ENCODE data around the gene FRMD3. TPM values are rescaled to one million over a fixed set of nuclear protein-coding genes. Genes with fewer than 3 reads are reported as not detected.

FRMD3 gene
- total RNA-seq, 1 experiment from 2014 or later = 2.0 TPM

DNA sequence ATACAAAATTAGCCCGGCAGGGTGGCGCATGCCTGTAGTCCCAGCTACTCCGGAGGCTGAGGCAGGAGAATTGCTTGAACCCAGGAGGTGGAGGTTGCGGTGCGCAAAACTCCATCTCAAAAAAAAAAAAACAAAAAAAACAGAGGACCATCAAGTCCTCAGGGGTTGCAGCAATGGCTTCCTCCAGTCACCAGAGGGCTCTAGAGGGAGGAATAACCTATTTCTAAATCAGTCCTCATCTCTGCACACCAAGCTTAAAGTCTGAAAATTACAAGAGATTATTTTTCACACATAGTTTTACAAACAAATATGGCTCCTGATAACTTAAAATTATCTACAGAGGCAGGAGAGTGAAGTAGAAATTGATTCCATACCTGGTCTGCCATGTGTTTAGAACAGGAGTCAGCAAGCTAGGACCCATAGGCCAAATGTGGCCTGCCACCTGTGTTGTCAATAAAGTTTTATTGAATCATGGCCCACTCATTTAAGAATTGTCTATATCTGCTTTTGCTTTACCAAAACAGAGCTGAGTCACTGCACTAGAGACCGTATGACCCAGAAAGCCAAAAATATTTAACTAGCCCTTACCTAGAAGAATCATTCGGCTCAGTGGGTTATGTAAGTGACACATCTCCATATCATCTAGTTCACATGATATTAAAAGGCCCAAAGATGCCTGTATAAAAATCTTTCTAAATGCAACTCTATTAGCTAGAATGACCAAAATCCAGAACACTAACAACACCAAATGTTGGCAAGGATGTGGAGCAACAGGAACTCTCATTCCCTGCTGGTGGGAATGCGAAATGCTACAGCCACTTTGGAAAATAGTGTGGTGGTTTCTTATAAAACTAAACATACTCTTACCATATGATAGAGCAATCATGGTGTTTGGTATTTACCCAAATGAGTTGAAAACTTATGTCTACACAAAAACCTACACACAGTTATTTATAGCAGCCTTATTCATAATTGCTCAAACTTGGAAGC, 207.7 kb downstream of the FRMD3 start:
- DNase-seq (ENCODE audit: low read depth) = no peak
- in situ Hi-C loops (cut with HindIII; ENCODE audit: low pct_unique_long_range_greater_than_20kb, low sequenced_read_pairs) = no loop called here

DNA sequence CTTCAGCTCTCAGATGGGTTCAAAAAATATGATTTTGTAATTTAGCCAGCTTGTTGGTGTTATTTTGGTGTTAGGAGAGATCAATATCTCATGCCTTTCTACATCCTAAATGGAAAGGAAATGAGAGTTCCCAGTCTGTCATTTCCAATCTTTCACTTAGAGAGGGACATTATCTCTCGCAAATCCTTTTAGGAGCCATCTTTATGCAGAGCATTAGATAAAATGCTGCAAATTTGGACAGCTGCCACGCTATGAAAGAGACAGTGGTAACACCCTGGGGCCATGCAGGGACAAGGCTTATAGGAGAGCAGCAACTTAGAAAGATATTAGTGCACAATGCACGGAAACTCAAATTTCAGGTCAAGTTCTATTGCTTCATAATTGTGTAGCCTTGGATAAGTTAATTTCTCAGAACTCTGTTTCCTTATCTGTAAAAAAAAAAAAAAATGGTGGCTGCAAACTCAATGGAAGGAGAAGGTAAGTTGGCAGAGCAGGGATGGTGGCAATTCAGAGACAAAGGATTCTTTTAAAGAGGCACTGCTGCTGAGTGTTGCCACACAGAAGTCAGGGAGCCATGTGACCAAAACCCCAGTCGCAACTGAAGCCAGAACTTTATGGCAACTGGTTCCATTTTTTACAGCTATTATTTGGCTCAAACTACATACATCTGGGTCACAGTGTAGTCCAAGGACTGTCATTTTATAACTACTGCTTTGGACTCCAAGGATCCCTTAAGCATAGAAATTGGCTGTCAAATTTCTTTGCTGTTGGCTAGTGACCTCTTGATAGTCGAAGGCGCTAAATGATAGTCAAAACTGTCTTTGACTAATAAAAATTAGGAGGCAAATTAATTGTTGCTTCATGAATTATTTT, 210.2 kb downstream of the FRMD3 start:
- in situ Hi-C loops (cut with HindIII; ENCODE audit: low pct_unique_long_range_greater_than_20kb, low sequenced_read_pairs) = no loop called here
- DNase-seq (ENCODE audit: low read depth) = no peak

DNA sequence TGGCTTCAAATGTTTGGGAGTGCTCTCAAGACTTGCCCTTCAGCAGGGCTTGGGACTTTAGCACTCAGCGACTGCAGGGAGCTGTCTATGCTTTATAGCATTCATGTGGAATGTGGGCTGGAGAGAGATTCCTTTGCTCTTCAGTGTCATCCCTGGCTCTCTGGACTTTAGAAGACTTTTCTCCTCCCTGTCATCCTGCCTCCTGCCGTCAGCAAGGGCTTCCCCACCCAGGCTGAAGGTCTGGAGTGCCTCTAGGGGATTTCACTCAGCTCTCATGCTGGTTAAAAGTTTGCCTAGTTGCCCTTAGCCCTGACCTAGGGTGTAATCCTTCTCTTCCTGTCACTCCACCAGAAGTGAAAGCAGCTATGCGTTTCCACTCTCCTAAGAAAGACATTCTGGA, 210.9 kb downstream of the FRMD3 start:
- in situ Hi-C loops (cut with HindIII; ENCODE audit: low pct_unique_long_range_greater_than_20kb, low sequenced_read_pairs) = no loop called here
- no peak for DNase-seq (ENCODE audit: low read depth)

DNA sequence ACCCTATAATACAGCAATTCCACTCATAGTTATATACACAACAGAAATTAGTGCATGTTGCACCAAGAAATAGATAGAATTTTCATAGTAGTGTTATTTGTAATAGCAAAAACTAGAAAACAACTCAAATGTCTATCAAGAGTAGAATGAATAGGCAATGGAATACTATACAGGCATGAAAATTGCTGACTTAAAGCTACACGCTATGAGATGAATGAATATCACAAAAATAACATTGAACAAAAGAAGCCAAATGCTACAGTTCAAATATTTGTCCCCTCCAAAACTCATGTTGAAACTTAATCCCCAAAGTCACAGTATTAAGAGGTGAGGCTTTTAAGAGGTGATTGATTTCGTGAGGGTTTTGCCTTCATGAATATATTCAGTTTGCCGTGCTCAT, 215.1 kb downstream of the FRMD3 start:
- in situ Hi-C loops (cut with HindIII; ENCODE audit: low pct_unique_long_range_greater_than_20kb, low sequenced_read_pairs) = no loop called here
- no peak for DNase-seq (ENCODE audit: low read depth)

DNA sequence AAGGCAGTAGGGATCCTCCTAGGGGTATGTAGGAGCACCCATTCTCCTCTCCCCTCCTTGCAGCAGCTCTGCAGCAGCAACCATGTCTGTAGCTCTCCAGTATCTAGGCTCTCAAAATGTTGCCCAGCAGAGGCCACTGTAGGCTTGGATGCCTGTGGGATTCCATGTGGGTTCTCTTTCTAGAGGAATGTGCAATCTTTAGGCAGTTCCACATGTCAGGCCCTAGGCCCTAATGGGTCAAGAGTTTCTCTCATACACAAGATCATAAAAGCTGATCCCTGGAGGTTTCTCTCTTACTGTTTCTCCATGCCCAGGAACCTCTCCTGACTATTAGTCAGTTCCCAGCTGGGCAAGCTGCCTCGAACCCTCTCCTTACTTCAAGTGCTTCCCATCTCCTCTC, 215.8 kb downstream of the FRMD3 start:
- in situ Hi-C loops (cut with HindIII; ENCODE audit: low pct_unique_long_range_greater_than_20kb, low sequenced_read_pairs) = no loop called here

DNA sequence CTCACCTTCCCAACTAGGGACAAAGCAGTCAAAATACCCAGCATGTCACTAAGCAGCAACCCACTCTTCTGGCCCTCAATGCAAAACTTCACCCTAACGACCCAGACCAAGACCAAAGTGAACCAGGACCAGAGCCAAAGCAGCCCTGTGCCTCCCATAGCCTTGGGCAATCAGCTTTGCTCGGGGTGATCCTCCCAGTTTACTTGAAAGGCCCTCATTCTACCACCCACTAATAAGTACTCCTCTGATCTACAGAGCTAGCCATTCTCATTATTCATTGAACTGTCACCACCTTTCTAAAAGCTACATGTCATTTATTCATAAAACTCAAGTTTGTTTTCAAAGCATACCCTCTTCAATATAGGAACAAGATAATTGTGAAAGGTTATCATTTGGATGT, 221.0 kb downstream of the FRMD3 start:
- in situ Hi-C loops (cut with HindIII; ENCODE audit: low pct_unique_long_range_greater_than_20kb, low sequenced_read_pairs) = no loop called here
- no peak for DNase-seq (ENCODE audit: low read depth)

More for the DNA sequence above, 215.8 kb downstream of the FRMD3 start:
- DNase-seq (ENCODE audit: low read depth) = no peak

DNA sequence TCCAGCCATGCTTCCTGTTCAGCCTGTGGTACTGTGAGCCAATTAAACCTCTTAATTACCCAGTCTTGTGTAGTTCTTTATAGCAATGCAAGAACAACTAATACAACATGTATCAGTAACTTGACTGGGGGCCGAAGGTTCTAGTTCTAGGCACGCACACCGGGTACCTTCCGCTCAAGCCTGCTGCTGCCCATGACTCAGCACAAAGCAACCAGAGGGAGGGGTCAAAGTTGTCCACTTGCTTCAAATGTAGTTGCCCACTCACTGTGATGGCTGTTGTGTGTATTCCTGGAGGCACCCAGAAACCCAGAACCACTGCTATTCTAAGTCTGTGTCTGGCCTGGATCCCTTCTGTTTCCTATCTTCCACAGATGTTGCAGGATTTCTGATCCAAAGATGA, 222.6 kb downstream of the FRMD3 start:
- DNase-seq (ENCODE audit: low read depth) = no peak
- in situ Hi-C loops (cut with HindIII; ENCODE audit: low pct_unique_long_range_greater_than_20kb, low sequenced_read_pairs) = no loop called here

DNA sequence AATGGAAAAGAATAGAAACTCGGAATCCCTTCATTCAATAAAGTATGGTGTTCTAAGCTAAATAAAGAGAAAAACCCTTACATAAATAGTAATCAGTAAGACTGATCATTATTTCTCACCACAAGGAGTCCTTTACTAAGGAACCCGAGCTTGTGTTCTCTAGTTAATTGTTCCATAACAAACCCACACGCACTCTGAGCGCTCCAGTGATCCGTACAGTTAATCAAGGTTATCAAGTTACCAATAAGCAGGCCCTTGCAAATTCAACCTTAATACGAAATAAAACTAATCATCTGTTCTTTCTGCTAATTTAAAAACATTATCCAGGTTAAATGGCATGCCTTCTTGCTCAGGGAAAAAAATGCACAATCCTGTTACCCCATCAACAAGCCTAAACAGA, 224.4 kb downstream of the FRMD3 start:
- DNase-seq (ENCODE audit: low read depth) = no peak
- in situ Hi-C loops (cut with HindIII; ENCODE audit: low pct_unique_long_range_greater_than_20kb, low sequenced_read_pairs) = no loop called here

DNA sequence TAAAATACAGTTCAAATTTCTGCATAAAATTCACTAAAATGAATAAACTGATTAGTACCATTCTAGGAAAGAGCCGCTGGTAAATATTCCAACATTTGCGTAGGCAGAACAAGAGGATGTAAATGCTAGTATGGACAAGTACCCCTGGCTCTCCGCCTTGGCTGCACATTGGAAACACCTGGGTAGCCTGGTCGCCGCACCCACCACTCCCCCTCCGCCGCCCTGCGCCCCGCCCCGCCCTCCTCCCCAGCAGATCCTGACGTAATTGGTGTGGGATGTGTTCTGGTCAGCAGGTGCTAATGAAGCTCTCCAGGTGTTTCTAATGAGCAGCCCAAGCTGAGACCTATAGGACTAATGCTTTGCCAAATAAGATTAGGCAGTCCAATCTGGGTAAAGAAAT, 225.7 kb downstream of the FRMD3 start:
- no peak for DNase-seq (ENCODE audit: low read depth)
- in situ Hi-C loops (cut with HindIII; ENCODE audit: low pct_unique_long_range_greater_than_20kb, low sequenced_read_pairs) = no loop called here

DNA sequence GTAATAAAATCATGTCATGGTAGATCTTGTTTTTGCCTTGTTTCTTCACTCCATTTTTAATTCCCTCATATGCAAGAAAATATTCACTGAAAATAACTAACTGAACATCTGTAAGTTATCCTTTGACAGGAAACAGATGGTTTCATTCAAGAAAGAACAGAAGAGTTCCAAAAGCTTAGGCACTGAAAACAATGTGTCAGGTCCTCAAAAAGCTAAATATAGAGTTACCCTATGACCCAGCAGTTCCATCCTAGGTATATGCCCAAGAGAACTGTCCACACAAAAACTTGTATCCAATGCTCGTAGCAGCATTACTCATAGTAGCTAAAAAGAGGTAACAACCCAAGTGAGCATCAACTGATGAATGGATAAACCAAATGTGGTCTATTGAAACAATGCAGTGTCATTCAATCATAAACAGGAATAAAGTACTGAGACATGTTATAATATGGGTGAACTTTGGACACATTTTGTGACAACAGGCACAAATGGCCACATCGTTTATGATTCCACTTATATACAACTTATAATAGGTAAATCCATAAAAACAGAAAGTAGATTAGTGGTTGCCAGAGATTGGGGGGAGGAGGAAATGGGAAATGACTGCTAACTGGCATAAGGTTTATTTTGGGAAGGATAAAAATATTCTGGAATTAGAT, 231.0 kb downstream of the FRMD3 start:
- DNase-seq (ENCODE audit: low read depth) = no peak
- in situ Hi-C loops (cut with HindIII; ENCODE audit: low pct_unique_long_range_greater_than_20kb, low sequenced_read_pairs) = no loop called here

DNA sequence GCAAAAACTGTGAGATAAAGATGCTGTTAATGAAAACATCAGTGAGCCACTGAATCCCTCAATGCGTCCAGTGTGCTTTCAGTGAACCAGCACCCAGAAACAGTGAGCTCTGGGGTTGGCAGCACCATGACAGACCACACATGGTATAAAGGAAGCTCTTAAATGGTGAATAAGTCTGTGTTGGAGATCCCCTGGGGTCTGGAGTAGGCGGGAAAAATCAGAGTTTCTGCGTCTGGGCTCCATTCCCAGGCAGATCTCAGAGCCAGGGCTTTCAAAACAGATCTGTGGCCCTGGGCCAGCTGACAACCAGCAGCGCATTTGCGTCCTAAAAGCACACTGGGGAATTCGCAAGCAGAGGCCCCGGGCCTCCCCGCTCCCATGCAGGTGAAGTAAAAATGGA, 233.5 kb downstream of the FRMD3 start:
- no peak for DNase-seq (ENCODE audit: low read depth)
- in situ Hi-C loops (cut with HindIII; ENCODE audit: low pct_unique_long_range_greater_than_20kb, low sequenced_read_pairs) = no loop called here

DNA sequence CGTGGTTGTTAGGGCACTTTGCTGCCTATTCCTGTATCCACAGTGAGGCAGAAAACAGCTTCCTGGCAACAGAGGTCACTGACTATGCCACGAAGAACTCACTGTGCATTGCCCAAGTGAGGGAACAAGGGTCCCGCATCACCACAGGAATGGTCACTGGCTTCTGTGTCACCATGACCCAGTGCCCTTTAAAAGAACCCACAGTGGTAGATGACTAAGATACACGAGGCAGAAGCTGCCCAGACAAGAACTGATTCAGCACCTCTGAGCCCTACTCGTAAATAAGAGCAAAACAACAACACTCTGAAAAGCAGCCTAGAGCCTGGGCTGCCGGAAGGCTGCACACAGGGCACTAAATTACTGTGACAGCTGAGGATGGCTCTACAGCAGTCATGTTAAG, 238.6 kb downstream of the FRMD3 start:
- in situ Hi-C loops (cut with HindIII; ENCODE audit: low pct_unique_long_range_greater_than_20kb, low sequenced_read_pairs) = no loop called here
- DNase-seq (ENCODE audit: low read depth) = peak; percentile 72

DNA sequence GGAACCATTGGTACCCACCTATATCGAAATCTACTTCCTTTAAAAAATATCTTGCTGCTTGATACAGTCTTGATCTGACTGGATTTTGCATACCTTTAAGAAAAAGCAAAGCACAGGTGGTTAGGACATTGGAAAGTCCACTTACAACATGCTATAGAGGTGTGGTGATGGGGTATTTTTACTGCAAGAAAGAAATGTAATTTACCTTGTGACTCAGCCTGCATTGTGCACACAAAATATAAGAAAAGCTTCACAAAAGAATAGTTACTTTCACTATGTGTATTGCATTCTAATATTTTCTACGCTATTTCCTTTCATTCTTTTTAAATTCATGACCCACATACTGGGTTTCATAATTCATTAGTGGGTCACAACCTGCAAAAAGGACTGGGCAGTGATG, 239.1 kb downstream of the FRMD3 start:
- no peak for DNase-seq (ENCODE audit: low read depth)
- in situ Hi-C loops (cut with HindIII; ENCODE audit: low pct_unique_long_range_greater_than_20kb, low sequenced_read_pairs) = no loop called here

DNA sequence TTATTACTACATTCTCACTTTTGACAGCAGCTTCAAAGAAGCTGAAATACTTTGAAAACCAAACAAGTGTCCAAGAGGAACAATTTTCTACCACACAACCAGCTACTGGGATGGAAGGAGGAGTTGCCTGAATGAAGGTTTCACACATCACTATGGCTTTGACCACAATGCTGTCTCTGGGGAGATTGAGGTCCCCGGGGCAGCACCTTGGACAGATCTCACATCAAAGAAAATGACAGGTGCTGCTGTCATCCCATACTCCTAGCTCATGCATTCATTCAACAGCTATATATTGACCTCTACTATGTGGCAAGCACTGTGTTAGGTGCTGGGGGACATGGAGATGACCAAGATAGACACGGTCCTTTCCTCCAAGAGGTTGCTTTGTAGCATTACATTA, 242.1 kb downstream of the FRMD3 start:
- DNase-seq (ENCODE audit: low read depth) = no peak
- in situ Hi-C loops (cut with HindIII; ENCODE audit: low pct_unique_long_range_greater_than_20kb, low sequenced_read_pairs) = no loop called here

DNA sequence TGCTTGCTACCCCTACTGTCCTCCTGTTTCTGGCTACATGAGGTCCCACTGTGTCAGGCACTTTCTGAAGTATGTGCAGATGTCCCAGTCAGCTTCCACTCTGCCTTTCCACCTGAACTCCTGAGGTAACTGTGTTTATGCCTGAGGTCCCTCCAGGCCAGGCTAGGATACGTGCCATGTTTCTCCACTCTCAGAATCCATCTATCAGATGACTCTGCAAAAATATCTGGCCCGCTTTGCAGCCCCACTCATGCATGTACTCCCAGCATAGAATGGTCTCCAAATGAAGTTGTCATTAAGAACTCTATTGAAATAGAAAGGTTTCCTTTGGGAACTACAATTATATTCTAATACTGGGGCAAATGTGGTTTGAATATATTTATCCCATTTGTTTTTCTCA, 243.4 kb downstream of the FRMD3 start:
- in situ Hi-C loops (cut with HindIII; ENCODE audit: low pct_unique_long_range_greater_than_20kb, low sequenced_read_pairs) = no loop called here
- DNase-seq (ENCODE audit: low read depth) = no peak

DNA sequence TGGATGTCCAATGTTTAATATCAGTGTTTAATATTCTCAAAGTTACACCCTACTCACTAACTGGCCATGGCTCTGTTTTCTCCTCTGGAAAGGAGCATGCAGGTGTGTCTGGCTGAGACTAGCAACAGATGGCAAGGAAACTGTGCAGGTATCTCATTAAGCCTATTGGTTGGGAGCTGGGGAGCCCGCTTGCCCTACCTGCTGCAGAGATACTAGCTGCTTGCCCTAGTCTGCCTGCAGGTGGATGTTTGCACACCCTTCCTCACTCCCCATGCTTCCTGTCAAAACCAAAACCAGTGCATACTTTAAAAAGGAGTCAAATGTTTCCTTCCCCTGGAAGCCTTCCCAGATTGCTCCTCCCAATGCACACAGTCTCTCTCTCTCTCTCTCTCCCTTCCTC, 247.0 kb downstream of the FRMD3 start:
- in situ Hi-C loops (cut with HindIII; ENCODE audit: low pct_unique_long_range_greater_than_20kb, low sequenced_read_pairs) = no loop called here
- DNase-seq (ENCODE audit: low read depth) = no peak

DNA sequence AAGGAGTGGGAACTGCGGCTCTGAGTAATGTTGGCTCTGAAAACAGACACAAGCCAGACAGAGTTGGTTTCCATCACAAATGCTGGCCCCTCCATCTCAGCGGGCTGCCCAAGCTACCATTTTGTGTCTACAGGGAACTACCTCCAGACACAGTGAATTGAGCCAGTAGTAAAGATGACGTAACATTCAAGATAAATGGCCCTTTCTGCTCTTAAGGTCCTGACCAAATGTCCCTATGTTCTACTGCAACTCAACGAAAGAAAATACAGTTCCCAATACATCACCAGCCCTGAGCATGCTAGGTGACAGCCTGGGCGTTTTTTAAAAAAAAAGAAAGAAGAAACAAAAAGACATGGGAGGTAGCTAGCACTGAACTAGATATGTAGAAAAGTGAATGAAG, 247.5 kb downstream of the FRMD3 start:
- DNase-seq (ENCODE audit: low read depth) = no peak
- in situ Hi-C loops (cut with HindIII; ENCODE audit: low pct_unique_long_range_greater_than_20kb, low sequenced_read_pairs) = no loop called here

DNA sequence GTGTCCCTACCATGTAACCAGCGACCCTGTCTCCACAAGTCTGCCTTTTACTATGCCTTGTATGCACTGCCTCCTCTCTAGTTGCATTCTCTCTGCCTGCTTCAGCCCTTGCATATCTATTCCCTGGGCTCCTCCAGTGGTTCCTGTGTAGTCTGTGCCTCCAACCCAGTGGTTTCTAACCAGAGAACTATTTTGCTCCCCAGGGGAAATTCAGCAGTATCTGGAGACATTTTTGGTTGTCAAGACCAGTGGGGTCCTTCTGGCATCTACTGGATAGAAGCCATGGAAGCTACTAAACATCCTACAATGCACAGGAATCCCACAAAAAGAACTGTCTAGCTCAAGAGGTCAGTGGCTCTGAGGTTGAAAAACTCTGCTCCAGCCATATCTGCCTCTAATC, 251.2 kb downstream of the FRMD3 start:
- in situ Hi-C loops (cut with HindIII; ENCODE audit: low pct_unique_long_range_greater_than_20kb, low sequenced_read_pairs) = no loop called here
- no peak for DNase-seq (ENCODE audit: low read depth)
